Adipocyte (in vitro differentiated cells): ENCODE results near the gene VAMP2.

Source experiments
- DNase-seq: peaks from one replicate; pipeline ENCODE4 v3.0.0-alpha.2; 2015; ENCODE audit warnings: low read depth
- H3K27me3 ChIP-seq: replicated peaks from 2 replicates; pipeline ENCODE4 v1.7.0; 2013; ENCODE audit warnings: mild to moderate bottlenecking, low read length, moderate library complexity; ENCODE audit not compliant: control insufficient read depth, insufficient read depth
- H3K36me3 ChIP-seq: 2 replicates; pipeline ENCODE4 v1.7.0; 2013; ENCODE audit warnings: low read length, mild to moderate bottlenecking, moderate library complexity; ENCODE audit not compliant: control insufficient read depth, insufficient read depth, severe bottlenecking
- H3K4me1 ChIP-seq: 2 replicates; pipeline ENCODE4 v1.7.0; 2013; ENCODE audit warnings: mild to moderate bottlenecking, low read length, moderate library complexity; ENCODE audit not compliant: control insufficient read depth, insufficient read depth
- H3K4me3 ChIP-seq: 2 replicates; pipeline ENCODE4 v1.7.0; 2013; ENCODE audit warnings: mild to moderate bottlenecking, low read length, moderate library complexity
- H3K9ac ChIP-seq: 2 replicates; pipeline ENCODE4 v1.7.0; 2013; ENCODE audit warnings: mild to moderate bottlenecking, low read length, moderate library complexity
- H3K9me3 ChIP-seq: 2 replicates; pipeline ENCODE4 v1.7.0; 2013; ENCODE audit warnings: mild to moderate bottlenecking, low read length, moderate library complexity; ENCODE audit not compliant: control insufficient read depth

Gene VAMP2

DNA sequence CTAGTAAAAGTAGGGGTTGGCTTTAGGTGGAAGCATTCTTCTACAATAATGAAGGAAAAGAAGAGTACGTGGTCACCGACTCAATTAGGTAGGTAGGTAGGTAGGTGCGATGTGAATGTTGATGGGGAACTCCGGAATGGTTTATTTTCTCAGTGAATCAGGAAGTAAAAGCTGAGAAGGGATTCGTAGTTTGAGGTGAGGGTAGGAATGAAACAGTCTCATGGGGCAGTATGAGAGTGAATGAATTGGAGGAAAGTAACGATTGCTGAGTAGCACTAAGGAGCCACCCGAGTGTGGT lies 24.4 kb downstream of the VAMP2 start:
- peaks cover 14% of the 10 kb centered on the region for H3K4me1 ChIP-seq
- peak overlapping the region; percentile 50 for H3K4me3 ChIP-seq
- DNase-seq: no peak
- no peaks in the 10 kb centered on the region for H3K27me3 ChIP-seq
- H3K9ac ChIP-seq: peak overlapping the region; percentile 69
- H3K9me3 ChIP-seq: no peaks in the 10 kb centered on the region
- H3K36me3 ChIP-seq: peaks cover 49% of the 10 kb centered on the region

- Histone ChIP-seq H3K27me3 (no peaks in the 10 kb centered on the region), H3K36me3 (peaks cover 44% of the 10 kb centered on the region), H3K4me3 (peak overlapping the region; percentile 50), H3K4me1 (peaks cover 14% of the 10 kb centered on the region), H3K9ac (peak overlapping the region; percentile 69), H3K9me3 (no peaks in the 10 kb centered on the region)
- no peak for DNase-seq
Measured at GRCh38 chr17:8137645-8138373, 24.9 kb downstream of the VAMP2 start.

- no peak for DNase-seq
- peaks cover 5% of the 10 kb centered on the region for H3K4me1 ChIP-seq
- no peaks in the 10 kb centered on the region for H3K27me3 ChIP-seq
- H3K9ac ChIP-seq: no peak overlapping the region
- no peaks in the 10 kb centered on the region for H3K9me3 ChIP-seq
- H3K36me3 ChIP-seq: peaks cover 6% of the 10 kb centered on the region
- no peak overlapping the region for H3K4me3 ChIP-seq
Measured at GRCh38 chr17:8133941-8134340, 28.8 kb downstream of the VAMP2 start.

GRCh38 chr17:8133399-8133798 lies 29.3 kb downstream of the VAMP2 start:
- Histone ChIP-seq H3K27me3 (no peaks in the 10 kb centered on the region), H3K9ac (no peak overlapping the region), H3K36me3 (peaks cover 6% of the 10 kb centered on the region), H3K4me1 (peaks cover 4% of the 10 kb centered on the region), H3K4me3 (no peak overlapping the region), H3K9me3 (no peaks in the 10 kb centered on the region)
- DNase-seq: no peak

DNA sequence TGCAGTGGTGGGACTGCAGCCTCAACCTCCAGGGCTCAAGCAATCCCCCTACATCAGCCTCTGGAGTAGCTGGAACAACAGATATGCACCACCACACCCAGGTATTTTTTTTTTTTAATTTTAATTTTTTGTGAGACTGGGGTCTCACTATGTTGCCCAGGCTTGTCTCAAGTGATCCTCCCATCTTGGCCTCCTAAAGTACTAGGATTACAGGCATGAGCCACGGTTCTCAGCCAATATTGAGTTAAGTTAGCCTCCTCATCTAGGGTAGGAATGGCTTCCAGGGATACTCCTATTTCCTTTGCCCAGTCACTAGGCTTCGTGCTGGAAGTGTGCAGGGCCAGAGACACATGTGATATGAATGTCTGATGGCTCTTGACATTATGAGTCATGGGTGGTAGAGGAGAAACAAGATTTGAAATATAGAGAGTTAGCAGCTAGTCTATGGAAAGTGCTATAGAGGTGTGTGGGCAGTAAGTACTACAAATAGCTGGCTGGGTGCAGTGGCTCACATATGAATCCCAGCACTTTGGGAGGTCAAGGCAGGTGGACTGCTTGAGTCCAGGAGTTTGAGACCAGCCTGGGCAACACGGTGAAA lies 30.8 kb downstream of the VAMP2 start:
- H3K9me3 ChIP-seq: no peaks in the 10 kb centered on the region

DNA sequence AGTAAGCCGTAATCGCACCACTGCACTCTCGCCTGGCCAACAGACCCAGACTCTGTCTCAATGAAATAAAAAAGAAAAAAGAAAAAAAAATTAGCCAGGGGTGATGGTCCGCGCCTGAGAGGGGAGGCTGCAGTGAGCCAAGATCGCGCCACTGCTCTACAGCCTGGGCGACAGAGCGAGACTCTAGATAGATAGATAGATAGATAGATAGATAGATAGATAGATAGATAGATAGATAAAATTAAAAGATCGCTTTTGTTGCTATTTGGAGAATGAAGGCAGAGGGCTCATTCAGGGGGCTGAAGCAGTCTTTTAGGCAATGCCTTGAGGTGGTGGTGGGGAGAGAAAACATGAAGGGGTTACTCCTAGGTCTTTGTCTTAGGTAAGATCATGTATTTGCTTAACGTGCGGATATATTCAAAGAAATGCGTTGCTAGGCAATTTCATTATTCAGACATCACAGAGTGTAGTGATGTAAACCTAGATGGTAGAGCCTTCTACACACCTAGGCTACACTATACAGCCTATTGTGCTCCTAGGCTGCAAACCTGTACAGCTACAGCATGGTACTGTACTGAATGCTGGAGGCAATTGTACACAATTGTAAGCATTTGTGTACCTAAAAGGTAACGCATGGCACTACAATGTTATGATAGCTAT lies 34.5 kb downstream of the VAMP2 start:
- H3K27me3 ChIP-seq: peaks cover 10% of the 10 kb centered on the region
- H3K9me3 ChIP-seq: no peaks in the 10 kb centered on the region
- H3K4me3 ChIP-seq: no peak overlapping the region
- H3K4me1 ChIP-seq: peaks cover 35% of the 10 kb centered on the region
- DNase-seq: no peak
- no peak overlapping the region for H3K9ac ChIP-seq
- no peaks in the 10 kb centered on the region for H3K36me3 ChIP-seq

More for the DNA sequence above, 30.8 kb downstream of the VAMP2 start:
- DNase-seq: no peak
- Histone ChIP-seq H3K4me3 (no peak overlapping the region), H3K9ac (no peak overlapping the region), H3K27me3 (no peaks in the 10 kb centered on the region), H3K36me3 (no peaks in the 10 kb centered on the region), H3K4me1 (peaks cover 4% of the 10 kb centered on the region)

DNA sequence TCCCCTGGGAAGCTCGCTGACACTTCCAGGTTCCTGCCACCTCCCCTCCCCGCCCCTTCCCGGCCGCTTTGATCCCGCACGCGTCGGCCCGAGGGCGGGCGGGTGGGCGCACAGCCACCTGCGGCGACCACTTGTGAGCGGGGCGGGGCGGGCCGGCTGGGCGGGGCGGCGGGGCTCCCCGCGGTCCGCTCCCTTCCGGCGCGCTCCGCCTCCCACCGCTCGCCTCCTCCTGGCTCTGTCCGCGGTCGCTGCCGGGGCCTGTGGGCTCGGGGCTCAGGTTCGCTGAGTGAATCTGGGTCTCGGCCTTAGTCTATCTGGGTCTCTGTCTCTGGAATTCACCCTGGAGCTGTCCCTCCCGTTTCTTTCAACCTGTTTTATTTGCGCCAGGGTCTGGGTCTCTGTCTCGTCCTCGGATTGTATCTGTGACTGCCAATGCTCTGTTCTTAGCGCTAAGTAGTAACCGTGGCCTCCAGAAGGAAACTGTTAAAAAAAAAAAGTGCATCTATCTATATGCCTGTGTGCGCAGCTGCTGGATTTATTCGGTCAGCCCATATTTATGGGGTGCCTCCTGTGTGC lies 36.2 kb downstream of the VAMP2 start:
- H3K9me3 ChIP-seq: no peaks in the 10 kb centered on the region
- H3K4me3 ChIP-seq: peak overlapping the region; percentile 86
- DNase-seq: peak; percentile 82
- peak overlapping the region; percentile 70 for H3K9ac ChIP-seq
- H3K27me3 ChIP-seq: peaks cover 10% of the 10 kb centered on the region
- no peaks in the 10 kb centered on the region for H3K36me3 ChIP-seq
- peaks cover 45% of the 10 kb centered on the region for H3K4me1 ChIP-seq

DNA sequence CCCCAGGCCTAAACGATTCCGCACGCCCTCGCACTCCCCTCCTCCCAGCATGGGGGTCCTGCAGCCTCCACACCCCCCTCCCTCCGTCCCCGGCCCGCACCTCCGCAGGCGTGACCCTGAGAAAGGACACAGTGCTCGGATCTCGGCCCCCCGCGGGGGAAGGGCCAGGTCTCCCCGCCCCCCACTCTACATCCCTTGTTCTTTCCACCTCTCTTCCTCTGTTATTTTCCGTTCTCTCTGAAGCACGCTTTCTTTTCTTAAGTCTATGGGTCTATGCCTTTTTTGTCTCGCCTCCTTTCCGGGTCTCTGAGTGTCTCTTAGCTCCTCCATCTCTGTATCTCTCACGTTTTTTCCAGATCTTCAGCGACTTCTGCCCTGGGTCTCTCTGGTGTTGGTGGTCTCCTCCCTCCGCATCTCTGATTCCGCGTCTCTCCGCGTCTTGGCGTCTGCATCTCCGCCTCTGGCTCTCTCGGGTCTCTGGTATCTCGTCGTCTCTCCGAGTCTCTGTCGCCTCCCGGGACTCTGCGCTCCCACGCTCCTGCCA lies 36.7 kb downstream of the VAMP2 start:
- Histone ChIP-seq H3K27me3 (peaks cover 10% of the 10 kb centered on the region), H3K9ac (peak overlapping the region; percentile 70), H3K4me1 (peaks cover 46% of the 10 kb centered on the region), H3K9me3 (no peaks in the 10 kb centered on the region), H3K36me3 (no peaks in the 10 kb centered on the region), H3K4me3 (peak overlapping the region; percentile 86)
- DNase-seq: peak; percentile 48

- Histone ChIP-seq H3K36me3 (no peaks in the 10 kb centered on the region), H3K9me3 (no peaks in the 10 kb centered on the region), H3K4me3 (peak overlapping the region; percentile 86), H3K27me3 (peaks cover 10% of the 10 kb centered on the region), H3K4me1 (peaks cover 48% of the 10 kb centered on the region), H3K9ac (peak overlapping the region; percentile 70)
- DNase-seq: peak; percentile 83
Measured at GRCh38 chr17:8125154-8125946, 37.4 kb downstream of the VAMP2 start.

DNA sequence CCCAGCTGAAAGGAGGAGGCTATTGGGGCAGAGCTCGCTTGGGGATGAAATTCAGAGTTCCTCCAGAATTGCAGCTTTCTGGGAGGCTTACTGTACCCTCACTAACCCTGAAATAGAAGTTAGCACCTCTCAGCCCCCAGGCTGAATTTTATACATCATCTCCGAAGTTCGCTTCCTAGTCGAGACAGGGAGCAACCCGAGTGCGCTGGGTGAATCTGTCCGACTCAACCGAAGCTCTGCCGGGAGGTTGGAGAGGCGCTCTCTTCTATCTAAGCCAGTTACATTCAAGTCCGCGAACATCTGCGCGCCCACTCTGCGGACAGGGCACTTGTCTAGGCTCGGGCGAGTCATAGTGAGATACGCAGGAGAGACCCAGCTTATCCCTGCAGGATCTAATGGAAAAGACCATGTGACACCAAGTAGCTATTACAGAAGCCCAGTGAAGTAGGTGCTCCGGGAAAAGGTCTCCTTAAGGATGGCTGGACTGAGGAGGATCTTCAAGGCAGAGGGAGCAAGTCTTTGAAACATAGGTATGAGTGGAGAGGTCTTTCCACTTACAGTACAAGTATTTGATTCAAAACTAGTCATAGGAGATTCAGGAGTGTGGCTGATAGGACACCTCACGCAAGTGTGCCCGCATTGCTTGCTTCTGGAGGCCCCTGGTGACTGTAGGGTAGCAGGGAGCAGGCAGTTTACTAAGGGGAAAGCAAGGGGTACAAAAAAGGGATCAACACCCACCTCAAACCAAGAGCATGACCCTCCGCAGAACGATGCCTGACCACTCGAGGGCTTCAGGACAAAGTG lies 38.2 kb downstream of the VAMP2 start:
- no peaks in the 10 kb centered on the region for H3K36me3 ChIP-seq
- H3K4me3 ChIP-seq: peak overlapping the region; percentile 78
- peaks cover 48% of the 10 kb centered on the region for H3K4me1 ChIP-seq
- peak; percentile 60 for DNase-seq
- H3K9me3 ChIP-seq: no peaks in the 10 kb centered on the region
- H3K27me3 ChIP-seq: peaks cover 10% of the 10 kb centered on the region
- no peak overlapping the region for H3K9ac ChIP-seq
